C4-2B (cell line): ENCODE results near the gene ATP2B2.

ENCODE experiments used
- H3K27ac ChIP-seq: fragments of 450-650 bp; 2 replicates; pipeline ENCODE4 v1.5.1; 2017
- ZFX ChIP-seq: fragments of 450-650 bp; IDR thresholded peaks from 2 replicates; pipeline ENCODE4 v1.6.1; 2017
- TF ChIP-seq, protein P1 (sequence below): fragments of 450-650 bp; conservative IDR thresholded peaks from 2 replicates; pipeline ENCODE4 v1.5.1; 2017; ENCODE audit warnings: mild to moderate bottlenecking

ATP2B2 gene

GRCh38 chr3:10480871-10481378 is 24.5 kb downstream of the ATP2B2 start:
- no peak for TF ChIP-seq ZFX
- TF ChIP-seq, protein P1, sequence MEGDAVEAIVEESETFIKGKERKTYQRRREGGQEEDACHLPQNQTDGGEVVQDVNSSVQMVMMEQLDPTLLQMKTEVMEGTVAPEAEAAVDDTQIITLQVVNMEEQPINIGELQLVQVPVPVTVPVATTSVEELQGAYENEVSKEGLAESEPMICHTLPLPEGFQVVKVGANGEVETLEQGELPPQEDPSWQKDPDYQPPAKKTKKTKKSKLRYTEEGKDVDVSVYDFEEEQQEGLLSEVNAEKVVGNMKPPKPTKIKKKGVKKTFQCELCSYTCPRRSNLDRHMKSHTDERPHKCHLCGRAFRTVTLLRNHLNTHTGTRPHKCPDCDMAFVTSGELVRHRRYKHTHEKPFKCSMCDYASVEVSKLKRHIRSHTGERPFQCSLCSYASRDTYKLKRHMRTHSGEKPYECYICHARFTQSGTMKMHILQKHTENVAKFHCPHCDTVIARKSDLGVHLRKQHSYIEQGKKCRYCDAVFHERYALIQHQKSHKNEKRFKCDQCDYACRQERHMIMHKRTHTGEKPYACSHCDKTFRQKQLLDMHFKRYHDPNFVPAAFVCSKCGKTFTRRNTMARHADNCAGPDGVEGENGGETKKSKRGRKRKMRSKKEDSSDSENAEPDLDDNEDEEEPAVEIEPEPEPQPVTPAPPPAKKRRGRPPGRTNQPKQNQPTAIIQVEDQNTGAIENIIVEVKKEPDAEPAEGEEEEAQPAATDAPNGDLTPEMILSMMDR: no peak
- no peak overlapping the region for H3K27ac ChIP-seq

DNA sequence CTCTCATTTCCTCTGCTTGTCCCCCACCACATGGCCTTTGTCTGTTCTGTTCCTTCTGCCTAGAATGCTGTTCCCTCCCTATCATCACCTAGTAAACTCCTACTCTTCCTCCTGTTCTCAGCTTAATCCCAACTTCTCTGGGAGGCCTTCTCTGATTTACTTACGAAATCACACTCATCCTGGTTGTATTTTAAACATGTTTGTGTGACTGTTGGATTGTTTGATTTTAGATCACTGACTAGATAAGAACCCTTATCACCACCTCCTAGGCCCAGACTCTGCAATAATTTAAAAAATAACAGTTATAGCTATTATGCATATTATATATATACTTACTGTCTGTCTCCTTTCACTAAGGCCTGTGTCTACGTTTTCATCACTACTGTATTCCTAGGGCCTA is 26.1 kb downstream of the ATP2B2 start:
- TF ChIP-seq, protein P1: no peak
- no peak for TF ChIP-seq ZFX
- H3K27ac ChIP-seq: no peak overlapping the region

DNA sequence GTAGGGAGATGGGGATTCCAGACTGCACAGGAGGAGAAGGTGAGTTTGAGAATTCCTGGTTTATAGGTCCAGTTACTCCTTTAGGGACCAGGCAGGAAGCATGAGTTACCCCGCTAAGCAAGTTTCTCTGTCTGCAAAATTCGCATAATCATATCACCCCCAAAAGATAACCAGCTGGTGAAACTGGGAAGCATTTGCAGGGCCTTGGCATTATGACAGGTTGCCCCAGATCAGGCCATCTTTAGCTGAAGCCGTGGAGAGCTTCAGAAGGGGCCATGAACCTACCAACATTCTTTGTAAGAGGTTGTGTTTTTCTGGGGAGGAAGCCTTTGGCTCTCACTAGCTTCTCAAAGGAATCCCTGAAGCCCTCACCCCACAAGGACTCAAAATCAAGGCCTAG is 29.4 kb downstream of the ATP2B2 start:
- TF ChIP-seq ZFX: no peak
- TF ChIP-seq, protein P1: no peak
- H3K27ac ChIP-seq: no peak overlapping the region

GRCh38 chr3:10474847-10475246 is 30.5 kb downstream of the ATP2B2 start:
- no peak for TF ChIP-seq ZFX
- TF ChIP-seq, protein P1: no peak
- H3K27ac ChIP-seq: no peak overlapping the region

DNA sequence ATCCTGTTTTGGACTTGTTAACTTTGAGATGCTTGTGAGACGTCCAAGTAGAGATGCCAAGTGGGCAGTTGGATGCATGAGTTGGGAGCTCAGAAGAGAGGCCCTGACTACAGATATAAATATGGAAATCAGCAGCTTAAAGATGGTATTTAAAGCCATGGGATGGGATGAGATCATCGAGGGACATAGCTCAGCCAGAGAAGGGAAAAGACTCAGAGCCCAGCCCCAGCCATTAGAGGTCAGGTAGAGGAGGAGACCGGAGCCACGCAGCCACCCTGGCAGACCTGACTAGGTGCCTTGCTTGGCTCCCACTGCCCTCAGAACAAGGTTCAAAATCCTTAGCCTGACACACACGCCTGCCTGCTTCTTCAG is 31.1 kb downstream of the ATP2B2 start:
- TF ChIP-seq ZFX: no peak
- TF ChIP-seq, protein P1: no peak
- no peak overlapping the region for H3K27ac ChIP-seq

DNA sequence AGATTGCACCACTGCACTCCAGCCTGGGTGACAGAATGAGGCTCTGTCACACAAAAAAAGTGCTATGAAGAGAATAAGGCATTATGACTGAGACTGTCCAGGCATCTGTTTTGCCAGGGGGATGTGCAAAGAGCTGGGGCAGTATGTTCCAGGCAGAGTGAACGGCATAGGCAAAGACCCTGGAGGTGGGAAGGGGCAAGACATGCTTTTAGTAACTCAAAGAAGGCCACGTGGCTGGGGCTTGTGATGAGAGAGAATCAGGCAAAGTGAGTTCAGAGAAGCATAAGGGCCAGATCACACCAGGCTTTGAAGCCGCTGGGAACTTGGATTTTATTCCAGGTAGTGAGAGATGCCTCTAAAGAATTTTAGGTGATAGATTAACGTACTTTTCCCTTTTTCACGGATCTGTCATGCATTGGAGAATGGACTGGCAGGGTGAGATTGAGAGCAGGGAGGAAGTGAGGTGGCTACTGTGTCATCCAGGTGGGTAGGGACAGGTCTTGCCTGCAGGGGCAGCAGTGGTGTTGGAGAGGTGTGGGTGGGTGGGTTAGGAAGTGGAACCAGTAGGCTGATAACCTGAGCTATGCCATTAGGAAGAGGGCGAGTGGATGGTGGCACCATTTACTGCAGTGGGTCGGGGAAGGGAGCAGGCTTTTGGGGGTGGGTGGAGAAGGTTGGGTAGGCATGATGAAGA is 31.7 kb downstream of the ATP2B2 start:
- no peak overlapping the region for H3K27ac ChIP-seq
- no peak for TF ChIP-seq ZFX
- TF ChIP-seq, protein P1: no peak

GRCh38 chr3:10472877-10473440 is 32.4 kb downstream of the ATP2B2 start:
- TF ChIP-seq, protein P1: no peak
- TF ChIP-seq ZFX: no peak
- H3K27ac ChIP-seq: no peak overlapping the region
